HUES48 (cell line): ENCODE measurements around the gene PPARGC1A.

Experiments
- H3K27ac ChIP-seq: one replicate; pipeline ENCODE4 v1.7.0; 2013; ENCODE audit warnings: low read depth, low read length, inconsistent platforms
- H3K27me3 ChIP-seq: 2 replicates; pipeline ENCODE4 v1.6.1; 2013; ENCODE audit warnings: mild to moderate bottlenecking, low read length; ENCODE audit not compliant: control insufficient read depth, insufficient read depth
- H3K36me3 ChIP-seq: 2 replicates; pipeline ENCODE4 v1.6.1; 2013; ENCODE audit warnings: low read length; ENCODE audit not compliant: control insufficient read depth, insufficient read depth
- H3K4me1 ChIP-seq: 2 replicates; pipeline ENCODE4 v1.6.1; 2013; ENCODE audit warnings: mild to moderate bottlenecking, low read length; ENCODE audit not compliant: control insufficient read depth, insufficient read depth
- H3K4me3 ChIP-seq: 2 replicates; pipeline ENCODE4 v1.5.1; 2013; ENCODE audit warnings: mild to moderate bottlenecking, low read depth, low read length
- H3K9ac ChIP-seq: 2 replicates; pipeline ENCODE4 v1.6.1; 2013; ENCODE audit warnings: mild to moderate bottlenecking, low read depth, low read length, moderate library complexity
- H3K9me3 ChIP-seq: 2 replicates; pipeline ENCODE4 v1.6.1; 2013; ENCODE audit warnings: low read length; ENCODE audit not compliant: control insufficient read depth, insufficient read depth

The PPARGC1A gene

DNA sequence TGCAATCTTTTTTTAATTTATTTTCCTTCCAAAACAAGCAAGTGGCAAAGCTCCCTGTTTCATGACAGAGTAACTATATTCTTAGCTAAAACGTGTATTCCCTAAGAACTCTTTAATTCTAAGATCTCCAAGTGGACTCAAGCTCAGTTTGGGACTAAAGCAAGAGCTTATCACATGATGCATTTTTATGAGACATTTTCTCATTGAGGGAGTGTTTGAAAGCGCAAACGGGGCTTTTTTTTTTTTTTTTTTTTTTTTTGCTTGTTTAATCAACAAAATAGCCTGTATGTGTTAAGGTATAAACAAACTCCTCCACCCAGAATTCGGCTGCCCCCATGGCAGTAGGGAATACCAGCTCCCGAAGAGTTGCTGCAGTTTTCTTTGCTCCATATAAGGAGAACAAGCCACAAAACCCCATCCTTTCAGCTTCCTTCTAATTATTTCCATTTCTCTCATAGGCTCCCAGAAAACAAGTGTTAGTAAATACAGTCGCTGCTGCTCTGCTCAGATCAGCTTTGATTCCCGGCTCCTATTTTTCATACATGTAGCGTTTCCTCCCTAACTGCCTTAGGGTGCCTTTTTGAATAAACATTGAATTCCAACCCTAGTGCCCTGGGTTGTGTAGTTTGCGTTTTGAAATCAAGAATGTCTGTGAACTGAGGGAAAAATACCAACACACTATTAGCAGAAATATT lies 669 bp upstream of the PPARGC1A start:
- H3K9ac ChIP-seq = no peak overlapping the region
- no peaks in the 10 kb centered on the region for H3K36me3 ChIP-seq
- no peaks in the 10 kb centered on the region for H3K9me3 ChIP-seq
- H3K4me1 ChIP-seq = peaks cover 55% of the 10 kb centered on the region
- H3K27me3 ChIP-seq = peaks cover 27% of the 10 kb centered on the region
- H3K4me3 ChIP-seq = peak overlapping the region; percentile 58
- H3K27ac ChIP-seq = no peak overlapping the region

DNA sequence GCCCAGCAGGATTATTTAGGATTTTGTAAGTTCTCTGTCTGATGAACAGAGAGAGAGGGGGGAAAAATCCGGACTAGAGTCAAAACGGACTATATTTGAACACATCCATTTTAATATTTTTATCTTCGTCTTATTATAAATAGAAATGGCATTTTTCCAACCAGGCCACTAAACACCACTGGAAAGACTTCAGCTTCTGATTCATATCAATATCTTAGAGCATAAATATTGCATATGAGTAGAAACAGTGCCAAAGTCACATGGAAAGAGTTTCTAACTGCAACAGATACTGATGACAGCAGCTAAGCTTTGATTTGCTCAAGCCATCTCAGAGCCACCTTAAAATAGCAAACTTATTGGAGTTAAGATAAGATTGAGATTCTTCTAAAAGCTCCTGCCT lies 456 bp downstream of the PPARGC1A start:
- Histone ChIP-seq H3K4me1 (peaks cover 65% of the 10 kb centered on the region), H3K27ac (no peak overlapping the region), H3K9me3 (no peaks in the 10 kb centered on the region), H3K36me3 (no peaks in the 10 kb centered on the region), H3K27me3 (peaks cover 27% of the 10 kb centered on the region), H3K9ac (no peak overlapping the region), H3K4me3 (peak overlapping the region; percentile 58)

DNA sequence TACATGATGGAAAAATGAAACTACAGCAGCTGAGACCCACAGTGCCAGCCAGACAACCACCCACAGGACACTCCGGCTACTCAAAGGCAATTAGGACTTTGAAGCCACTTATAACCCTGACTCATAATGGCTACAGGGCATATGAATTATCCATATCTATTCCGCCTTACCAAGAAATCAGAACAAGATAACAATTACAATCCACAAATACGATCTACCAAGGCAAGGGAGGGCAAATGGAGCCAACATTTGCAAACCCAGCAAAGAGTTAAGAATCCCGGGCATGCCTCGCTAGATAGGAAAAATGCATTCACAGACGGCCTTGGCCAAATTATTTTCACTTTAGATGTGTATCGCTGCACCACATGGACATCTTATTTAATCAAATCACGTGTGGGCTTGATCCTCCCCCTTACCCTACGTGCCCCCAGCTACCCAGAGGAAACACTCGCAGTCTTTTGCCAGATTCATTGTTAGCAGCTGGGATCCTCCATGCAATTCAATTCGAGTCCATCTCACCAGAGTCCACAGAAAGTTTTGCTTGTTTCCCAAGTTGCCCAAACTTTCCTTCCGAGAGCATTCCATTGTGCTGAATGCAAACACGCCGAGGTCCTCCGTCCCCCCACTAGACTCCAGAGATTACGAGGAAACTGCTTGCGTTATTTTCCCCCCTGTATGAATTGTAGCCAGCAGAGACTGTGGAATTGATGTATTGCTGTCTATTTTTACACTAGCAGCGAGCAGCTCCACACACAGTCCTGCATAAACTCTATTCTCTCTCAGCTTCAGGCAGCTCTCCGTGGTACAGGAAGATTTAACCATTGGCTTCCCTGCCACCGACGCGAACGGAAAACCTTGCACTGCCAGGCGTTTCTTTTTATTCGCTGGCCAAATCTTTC lies 1.2 kb downstream of the PPARGC1A start:
- peak overlapping the region; percentile 58 for H3K4me3 ChIP-seq
- H3K9ac ChIP-seq = no peak overlapping the region
- H3K4me1 ChIP-seq = peaks cover 65% of the 10 kb centered on the region

DNA sequence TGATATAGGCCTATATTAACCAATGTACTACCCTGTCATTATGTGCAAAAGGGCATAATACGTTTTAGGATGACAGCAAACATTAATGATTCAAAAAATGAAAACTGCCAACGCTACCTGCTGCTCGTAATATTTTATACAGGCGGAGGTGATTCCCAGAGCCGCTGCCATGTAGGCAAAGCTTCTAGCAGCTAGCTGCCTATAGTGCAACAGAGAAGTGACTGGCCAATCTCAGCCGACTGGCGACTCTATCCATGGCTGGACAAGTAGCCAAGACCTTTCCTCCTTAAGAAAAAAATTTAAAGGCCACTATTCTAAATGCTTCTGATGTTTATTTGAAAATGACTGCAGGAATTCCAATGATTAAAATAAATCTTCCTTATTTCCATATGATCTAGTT lies 1.9 kb downstream of the PPARGC1A start:
- Histone ChIP-seq H3K4me3 (peak overlapping the region; percentile 58; the same call in 1 of the 2 replicates), H3K4me1 (peaks cover 69% of the 10 kb centered on the region)

More for the DNA sequence above, 1.2 kb downstream of the PPARGC1A start:
- Histone ChIP-seq H3K9me3 (no peaks in the 10 kb centered on the region), H3K27me3 (peaks cover 27% of the 10 kb centered on the region), H3K36me3 (no peaks in the 10 kb centered on the region), H3K27ac (no peak overlapping the region)

GRCh38 chr4:23887173-23887572 lies 2.7 kb downstream of the PPARGC1A start:
- Histone ChIP-seq H3K9ac (no peak overlapping the region), H3K4me1 (peaks cover 67% of the 10 kb centered on the region)

More for the DNA sequence above, 1.9 kb downstream of the PPARGC1A start:
- no peaks in the 10 kb centered on the region for H3K9me3 ChIP-seq
- no peak overlapping the region for H3K9ac ChIP-seq
- peaks cover 27% of the 10 kb centered on the region for H3K27me3 ChIP-seq
- H3K36me3 ChIP-seq = no peaks in the 10 kb centered on the region
- H3K27ac ChIP-seq = no peak overlapping the region

DNA sequence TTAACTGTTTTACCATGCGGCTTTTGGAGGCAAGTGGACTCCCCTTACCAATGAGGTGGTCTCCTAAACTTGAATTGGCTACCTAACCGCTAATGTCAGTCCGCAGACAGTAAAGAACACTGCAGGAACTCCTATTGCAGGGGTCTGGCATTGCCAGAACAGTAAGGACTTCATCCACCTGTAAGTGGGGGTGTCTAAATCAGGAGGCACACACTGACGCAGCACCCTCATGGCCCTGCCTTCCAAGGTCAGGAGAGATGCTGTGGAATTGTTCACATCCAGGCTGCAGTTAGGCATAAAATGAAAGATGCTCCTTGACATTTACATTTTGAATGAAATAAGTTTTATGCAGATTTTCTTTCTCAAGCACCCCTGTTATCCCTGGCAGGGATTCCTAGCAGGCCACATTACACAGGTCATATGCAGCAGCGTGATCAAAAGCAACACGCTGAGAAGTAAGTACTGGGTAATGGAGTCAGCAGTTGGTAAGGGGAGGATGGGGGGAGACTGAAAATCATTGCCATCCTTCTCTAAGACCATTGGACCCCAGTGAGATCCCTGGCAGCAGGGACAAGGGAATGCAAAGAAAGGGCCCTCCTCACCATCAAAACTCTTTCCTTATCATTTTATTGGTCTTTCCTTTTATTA lies 3.8 kb downstream of the PPARGC1A start:
- Histone ChIP-seq H3K4me1 (peaks cover 70% of the 10 kb centered on the region), H3K4me3 (no peak overlapping the region), H3K36me3 (no peaks in the 10 kb centered on the region), H3K27me3 (peaks cover 27% of the 10 kb centered on the region), H3K9ac (no peak overlapping the region), H3K9me3 (no peaks in the 10 kb centered on the region), H3K27ac (peak overlapping the region; percentile 61)

More at GRCh38 chr4:23887173-23887572, 2.7 kb downstream of the PPARGC1A start:
- peaks cover 27% of the 10 kb centered on the region for H3K27me3 ChIP-seq
- no peaks in the 10 kb centered on the region for H3K9me3 ChIP-seq
- H3K36me3 ChIP-seq = no peaks in the 10 kb centered on the region
- no peak overlapping the region for H3K4me3 ChIP-seq
- no peak overlapping the region for H3K27ac ChIP-seq

DNA sequence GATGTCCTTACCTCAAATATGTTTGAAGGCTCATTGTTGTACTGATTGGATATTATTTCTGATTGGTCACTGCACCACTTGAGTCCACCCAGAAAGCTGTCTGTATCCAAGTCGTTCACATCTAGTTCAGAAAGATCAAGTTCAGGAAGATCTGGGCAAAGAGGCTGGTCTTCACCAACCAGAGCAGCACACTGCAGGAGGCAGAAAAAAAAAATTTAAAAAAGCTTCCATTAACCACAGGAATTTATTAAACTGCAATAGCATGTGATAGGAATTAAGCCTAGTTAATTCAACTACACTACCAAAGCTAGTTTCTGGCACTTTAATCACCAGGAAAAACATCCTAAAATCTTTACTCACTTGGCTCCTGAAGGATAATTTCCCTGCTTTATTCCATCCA lies 5.1 kb downstream of the PPARGC1A start:
- Histone ChIP-seq H3K4me3 (no peak overlapping the region), H3K9ac (no peak overlapping the region), H3K27ac (no peak overlapping the region), H3K27me3 (peaks cover 21% of the 10 kb centered on the region), H3K9me3 (no peaks in the 10 kb centered on the region), H3K36me3 (no peaks in the 10 kb centered on the region), H3K4me1 (peaks cover 70% of the 10 kb centered on the region)

DNA sequence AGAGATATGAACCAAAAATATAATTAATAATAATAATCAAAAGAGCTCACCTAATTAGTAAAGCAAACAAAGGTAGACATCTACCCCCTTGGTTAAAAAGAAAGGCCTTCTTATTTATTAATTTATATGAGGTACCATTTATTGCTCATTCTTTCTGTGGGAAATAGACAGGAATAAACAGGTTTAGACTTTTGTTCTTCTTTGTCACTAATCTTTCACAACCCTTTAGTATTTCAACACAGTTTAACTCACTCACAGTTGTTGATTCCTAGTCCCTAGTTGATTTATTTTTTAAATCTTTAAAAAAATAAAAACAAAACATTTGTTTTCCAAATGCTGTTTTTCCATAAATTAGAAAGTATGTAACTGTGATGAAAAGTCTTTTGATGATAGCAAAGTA lies 5.6 kb downstream of the PPARGC1A start:
- no peaks in the 10 kb centered on the region for H3K9me3 ChIP-seq
- peaks cover 70% of the 10 kb centered on the region for H3K4me1 ChIP-seq
- no peak overlapping the region for H3K4me3 ChIP-seq
- H3K27me3 ChIP-seq = peaks cover 16% of the 10 kb centered on the region
- H3K9ac ChIP-seq = no peak overlapping the region
- no peaks in the 10 kb centered on the region for H3K36me3 ChIP-seq
- no peak overlapping the region for H3K27ac ChIP-seq

DNA sequence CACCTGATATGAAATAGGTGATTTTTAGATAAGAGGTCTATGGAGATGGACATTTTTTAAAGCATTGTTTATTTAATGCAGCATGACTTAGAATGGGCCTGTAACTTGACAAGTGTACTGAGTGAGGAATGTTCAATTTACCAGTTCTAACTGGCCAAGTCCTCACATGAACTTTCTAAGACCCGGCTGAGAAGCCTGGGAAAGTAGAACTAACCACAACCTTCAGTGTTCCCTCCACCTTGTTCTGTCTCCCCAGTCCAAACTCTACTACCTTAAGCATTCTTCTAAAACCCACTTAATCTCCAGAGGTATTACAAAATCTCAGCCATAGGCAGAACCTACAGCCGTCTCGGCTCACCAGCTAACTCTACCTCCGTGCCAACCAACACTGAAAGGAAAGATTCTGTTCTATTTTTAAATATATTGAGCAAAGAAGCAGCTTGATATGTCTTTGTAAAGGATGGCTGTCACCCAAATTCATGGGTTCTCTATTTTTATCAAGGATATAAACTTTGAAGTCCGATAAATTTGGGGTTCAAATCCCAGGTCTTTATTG lies 6.8 kb downstream of the PPARGC1A start:
- Histone ChIP-seq H3K4me1 (peaks cover 72% of the 10 kb centered on the region), H3K9ac (no peak overlapping the region), H3K9me3 (no peaks in the 10 kb centered on the region), H3K36me3 (no peaks in the 10 kb centered on the region), H3K27me3 (0 out of 2 replicates have a peak, but pooled peaks cover 4% of the 10 kb centered on the region), H3K4me3 (no peak overlapping the region), H3K27ac (no peak overlapping the region)

- Histone ChIP-seq H3K9me3 (no peaks in the 10 kb centered on the region), H3K27me3 (no peaks in the 10 kb centered on the region), H3K9ac (no peak overlapping the region), H3K4me3 (no peak overlapping the region), H3K4me1 (peaks cover 74% of the 10 kb centered on the region), H3K27ac (no peak overlapping the region), H3K36me3 (no peaks in the 10 kb centered on the region)
Observed at GRCh38 chr4:23881674-23882337, 8.0 kb downstream of the PPARGC1A start.
